ENCODE data around the gene SLC44A1.

Gene SLC44A1

DNA sequence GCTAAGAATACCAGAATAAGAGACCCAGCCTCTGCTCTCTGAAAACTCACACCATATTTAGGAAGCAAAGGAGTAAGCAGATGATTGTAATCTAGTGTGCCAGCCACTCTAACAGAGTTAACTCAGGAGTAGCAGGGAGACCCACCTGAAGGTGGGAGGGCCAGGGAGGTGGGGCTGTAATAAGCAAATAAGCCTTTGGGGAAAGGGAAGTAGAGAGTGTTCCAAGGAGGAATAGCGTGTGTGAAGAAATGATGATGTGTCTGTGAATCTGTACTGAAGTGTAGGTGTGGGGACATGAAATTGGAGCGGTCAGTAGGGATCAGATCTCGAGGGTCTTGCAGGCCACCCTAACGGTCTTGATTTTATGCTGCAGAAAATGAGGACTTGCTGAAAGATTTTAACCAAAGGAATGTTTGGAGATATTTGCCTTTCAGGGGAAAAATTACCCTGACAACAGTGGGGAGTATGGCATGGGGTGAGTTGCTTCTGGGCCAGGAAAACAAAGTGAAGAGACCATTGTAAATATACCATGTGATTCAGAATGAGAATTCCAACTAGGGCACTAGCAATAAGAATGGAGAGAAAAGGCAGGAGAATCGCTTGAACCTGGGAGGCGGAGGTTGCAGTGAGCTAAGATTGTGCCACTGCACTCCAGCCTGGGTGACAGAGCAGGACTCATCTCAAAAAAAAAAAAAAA is 159.2 kb downstream of the SLC44A1 start:
- no peak overlapping the region for H2BK12ac ChIP-seq (ENCODE audit: low read length)
- H3K14ac ChIP-seq (ENCODE audit: low read length), result no peak overlapping the region
- DNase-seq, result no peak
- H3K4me2 ChIP-seq (ENCODE audit: low read length), result no peak overlapping the region
- no peaks in the 10 kb centered on the region for H3K79me2 ChIP-seq (ENCODE audit: control insufficient read depth, insufficient read depth, low read length, poor library complexity)
- no peak overlapping the region for H2AFZ ChIP-seq (ENCODE audit: insufficient read depth, low read length, poor library complexity)
- H3K9ac ChIP-seq (ENCODE audit: low read length), result no peak overlapping the region
- no peak overlapping the region for H3K23ac ChIP-seq (ENCODE audit: low read length)
- H3K18ac ChIP-seq (ENCODE audit: low read length), result no peak overlapping the region
- no peak overlapping the region for H3K4ac ChIP-seq (ENCODE audit: low read depth, low read length)
- H3K9me3 ChIP-seq (ENCODE audit: insufficient read depth, low read depth, low read length), result no peaks in the 10 kb centered on the region
- H4K91ac ChIP-seq (ENCODE audit: low read depth, low read length), result no peak overlapping the region
- H3K4me1 ChIP-seq (ENCODE audit: control insufficient read depth in 1 of 2, insufficient read depth in 2 of 2, low read length in 2 of 2), result no peaks in the 10 kb centered on the region
- no peaks in the 10 kb centered on the region for H3K79me1 ChIP-seq (ENCODE audit: low read length)
- no peak overlapping the region for H2BK120ac ChIP-seq (ENCODE audit: insufficient read depth, low read length, poor library complexity)
- no peak overlapping the region for H4K12ac ChIP-seq (ENCODE audit: low read depth, low read length)
- no peak overlapping the region for H4K8ac ChIP-seq (ENCODE audit: low read depth, low read length)
- H3K36me3 ChIP-seq (ENCODE audit: control insufficient read depth in 1 of 2, insufficient read depth in 2 of 2, low read length in 2 of 2), result no peaks in the 10 kb centered on the region
- H2BK5ac ChIP-seq (ENCODE audit: low read depth, low read length, poor library complexity), result no peak overlapping the region
- WGBS (ENCODE audit: extremely low coverage, insufficient coverage, insufficient read length), result no CpG with 5 or more reads among the region's 6 CpGs
- no peak overlapping the region for H3K4me3 ChIP-seq (ENCODE audit: low read depth, low read length)
- H3K27me3 ChIP-seq (ENCODE audit: insufficient read depth, low read length), result no peaks in the 10 kb centered on the region
- H2AK5ac ChIP-seq (ENCODE audit: low read length), result no peak overlapping the region
- H3K27ac ChIP-seq (ENCODE audit: low read depth, low read length), result no peak overlapping the region

DNA sequence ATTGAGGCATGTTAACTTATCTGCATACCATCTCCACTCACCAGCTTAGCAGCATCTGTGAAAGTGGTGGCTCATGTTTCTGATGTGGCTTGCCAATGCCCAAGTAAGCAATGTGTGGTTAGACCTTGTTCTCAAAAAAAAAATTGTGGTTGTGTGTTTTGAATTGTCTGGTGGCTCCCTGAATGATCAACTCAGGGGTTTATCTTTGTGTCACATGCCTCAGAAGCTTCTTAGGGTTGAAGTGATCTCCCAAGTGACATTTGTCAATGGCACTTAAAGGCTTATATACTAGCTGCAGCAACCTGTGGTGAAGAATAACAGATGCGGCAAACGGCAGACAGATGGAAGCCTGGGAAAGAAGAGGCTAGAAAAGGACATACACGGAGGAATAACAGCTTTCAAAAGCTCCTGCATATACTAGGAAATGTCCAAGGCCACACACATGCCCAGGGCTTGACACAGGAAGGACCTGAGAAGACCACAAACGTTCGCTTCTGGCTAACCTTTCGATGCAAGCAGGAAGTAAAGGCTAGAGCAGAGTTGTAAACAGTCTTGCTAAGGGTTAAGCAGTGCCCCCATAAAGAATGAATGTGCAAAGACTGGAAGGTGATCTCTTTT is 161.2 kb downstream of the SLC44A1 start:
- no peak overlapping the region for H3K27ac ChIP-seq (ENCODE audit: low read depth, low read length)
- H4K8ac ChIP-seq (ENCODE audit: low read depth, low read length), result no peak overlapping the region
- H3K36me3 ChIP-seq (ENCODE audit: control insufficient read depth in 1 of 2, insufficient read depth in 2 of 2, low read length in 2 of 2), result no peaks in the 10 kb centered on the region
- no peak overlapping the region for H3K4ac ChIP-seq (ENCODE audit: low read depth, low read length)
- no peaks in the 10 kb centered on the region for H3K79me2 ChIP-seq (ENCODE audit: control insufficient read depth, insufficient read depth, low read length, poor library complexity)
- no peaks in the 10 kb centered on the region for H3K9me3 ChIP-seq (ENCODE audit: insufficient read depth, low read depth, low read length)
- H3K79me1 ChIP-seq (ENCODE audit: low read length), result no peaks in the 10 kb centered on the region
- no peak overlapping the region for H4K12ac ChIP-seq (ENCODE audit: low read depth, low read length)
- H3K4me2 ChIP-seq (ENCODE audit: low read length), result no peak overlapping the region
- no peak overlapping the region for H2BK12ac ChIP-seq (ENCODE audit: low read length)
- H3K4me1 ChIP-seq (ENCODE audit: control insufficient read depth in 1 of 2, insufficient read depth in 2 of 2, low read length in 2 of 2), result no peaks in the 10 kb centered on the region
- no peaks in the 10 kb centered on the region for H3K27me3 ChIP-seq (ENCODE audit: insufficient read depth, low read length)
- H2BK120ac ChIP-seq (ENCODE audit: insufficient read depth, low read length, poor library complexity), result no peak overlapping the region
- no peak overlapping the region for H4K91ac ChIP-seq (ENCODE audit: low read depth, low read length)
- no peak overlapping the region for H2BK5ac ChIP-seq (ENCODE audit: low read depth, low read length, poor library complexity)
- no peak overlapping the region for H2AFZ ChIP-seq (ENCODE audit: insufficient read depth, low read length, poor library complexity)
- no peak overlapping the region for H3K18ac ChIP-seq (ENCODE audit: low read length)
- no peak for DNase-seq
- no peak overlapping the region for H3K14ac ChIP-seq (ENCODE audit: low read length)
- H3K23ac ChIP-seq (ENCODE audit: low read length), result no peak overlapping the region
- H3K4me3 ChIP-seq (ENCODE audit: low read depth, low read length), result no peak overlapping the region
- WGBS (ENCODE audit: extremely low coverage, insufficient coverage, insufficient read length), result no CpG with 5 or more reads among the region's 6 CpGs
- no peak overlapping the region for H2AK5ac ChIP-seq (ENCODE audit: low read length)
- H3K9ac ChIP-seq (ENCODE audit: low read length), result no peak overlapping the region

DNA sequence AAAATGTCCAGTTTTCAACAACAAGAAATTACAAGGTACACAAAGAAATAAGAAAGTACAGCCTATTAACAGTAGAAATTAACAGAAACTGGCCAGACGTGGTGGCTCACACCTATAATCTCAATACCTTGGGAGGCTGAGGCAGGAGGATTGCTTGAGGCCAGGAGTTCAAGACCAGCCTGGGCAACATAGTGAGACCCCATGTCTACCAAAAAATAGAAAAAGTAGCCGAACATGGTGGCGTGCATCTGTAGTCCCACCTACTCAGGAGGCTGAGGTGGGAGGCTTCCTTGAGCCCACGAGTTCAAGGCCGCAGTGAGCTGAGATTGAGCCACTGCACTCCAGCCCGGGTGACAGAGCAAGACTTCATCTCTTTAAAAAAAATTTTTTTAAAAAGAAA is 161.9 kb downstream of the SLC44A1 start:
- Histone ChIP-seq H4K8ac (ENCODE audit: low read depth, low read length) (no peak overlapping the region), H3K14ac (ENCODE audit: low read length) (no peak overlapping the region), H2BK5ac (ENCODE audit: low read depth, low read length, poor library complexity) (no peak overlapping the region), H4K91ac (ENCODE audit: low read depth, low read length) (no peak overlapping the region), H3K4ac (ENCODE audit: low read depth, low read length) (no peak overlapping the region), H2BK120ac (ENCODE audit: insufficient read depth, low read length, poor library complexity) (no peak overlapping the region), H3K4me3 (ENCODE audit: low read depth, low read length) (no peak overlapping the region), H3K9ac (ENCODE audit: low read length) (no peak overlapping the region), H3K4me2 (ENCODE audit: low read length) (no peak overlapping the region), H3K79me1 (ENCODE audit: low read length) (no peaks in the 10 kb centered on the region), H3K23ac (ENCODE audit: low read length) (no peak overlapping the region), H2AFZ (ENCODE audit: insufficient read depth, low read length, poor library complexity) (no peak overlapping the region), H3K79me2 (ENCODE audit: control insufficient read depth, insufficient read depth, low read length, poor library complexity) (no peaks in the 10 kb centered on the region), H3K36me3 (ENCODE audit: control insufficient read depth in 1 of 2, insufficient read depth in 2 of 2, low read length in 2 of 2) (no peaks in the 10 kb centered on the region), H3K4me1 (ENCODE audit: control insufficient read depth in 1 of 2, insufficient read depth in 2 of 2, low read length in 2 of 2) (no peaks in the 10 kb centered on the region), H4K12ac (ENCODE audit: low read depth, low read length) (no peak overlapping the region), H3K18ac (ENCODE audit: low read length) (no peak overlapping the region), H3K27ac (ENCODE audit: low read depth, low read length) (no peak overlapping the region), H2BK12ac (ENCODE audit: low read length) (no peak overlapping the region), H3K27me3 (ENCODE audit: insufficient read depth, low read length) (no peaks in the 10 kb centered on the region), H2AK5ac (ENCODE audit: low read length) (no peak overlapping the region), H3K9me3 (ENCODE audit: insufficient read depth, low read depth, low read length) (no peaks in the 10 kb centered on the region)
- WGBS (ENCODE audit: extremely low coverage, insufficient coverage, insufficient read length), result no CpG with 5 or more reads among the region's 6 CpGs
- DNase-seq, result no peak

DNA sequence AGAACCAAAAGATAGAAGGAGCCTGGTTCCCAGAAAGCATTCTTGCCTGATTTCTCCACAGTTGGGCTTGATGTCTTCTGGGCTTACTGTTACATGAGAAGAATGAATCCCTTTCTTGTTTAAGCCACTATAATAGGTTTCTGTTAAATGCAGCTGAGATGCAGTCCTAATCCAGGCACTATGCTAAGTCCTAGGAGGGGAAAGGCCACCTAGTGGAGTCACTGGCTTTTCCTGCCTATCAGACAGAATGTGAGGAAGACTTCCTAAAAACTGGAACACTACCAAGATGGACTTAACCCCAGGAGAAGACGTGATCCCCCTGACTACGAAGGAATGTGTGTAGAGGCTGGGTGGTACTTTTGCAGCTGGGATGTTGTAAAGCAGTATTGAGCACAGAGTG is 169.1 kb downstream of the SLC44A1 start:
- no peak overlapping the region for H4K12ac ChIP-seq (ENCODE audit: low read depth, low read length)
- no peak overlapping the region for H3K4me2 ChIP-seq (ENCODE audit: low read length)
- H3K36me3 ChIP-seq (ENCODE audit: control insufficient read depth in 1 of 2, insufficient read depth in 2 of 2, low read length in 2 of 2), result no peaks in the 10 kb centered on the region
- no peaks in the 10 kb centered on the region for H3K9me3 ChIP-seq (ENCODE audit: insufficient read depth, low read depth, low read length)
- no peaks in the 10 kb centered on the region for H3K79me2 ChIP-seq (ENCODE audit: control insufficient read depth, insufficient read depth, low read length, poor library complexity)
- no peak overlapping the region for H4K91ac ChIP-seq (ENCODE audit: low read depth, low read length)
- no peak overlapping the region for H2AFZ ChIP-seq (ENCODE audit: insufficient read depth, low read length, poor library complexity)
- no peak overlapping the region for H3K23ac ChIP-seq (ENCODE audit: low read length)
- no peak overlapping the region for H3K18ac ChIP-seq (ENCODE audit: low read length)
- no peaks in the 10 kb centered on the region for H3K79me1 ChIP-seq (ENCODE audit: low read length)
- H4K8ac ChIP-seq (ENCODE audit: low read depth, low read length), result no peak overlapping the region
- H2BK5ac ChIP-seq (ENCODE audit: low read depth, low read length, poor library complexity), result no peak overlapping the region
- H3K4me3 ChIP-seq (ENCODE audit: low read depth, low read length), result no peak overlapping the region
- H3K27ac ChIP-seq (ENCODE audit: low read depth, low read length), result no peak overlapping the region
- no peak overlapping the region for H3K4ac ChIP-seq (ENCODE audit: low read depth, low read length)
- no peaks in the 10 kb centered on the region for H3K4me1 ChIP-seq (ENCODE audit: control insufficient read depth in 1 of 2, insufficient read depth in 2 of 2, low read length in 2 of 2)
- no peak overlapping the region for H2BK120ac ChIP-seq (ENCODE audit: insufficient read depth, low read length, poor library complexity)
- no peak overlapping the region for H3K14ac ChIP-seq (ENCODE audit: low read length)
- WGBS (ENCODE audit: extremely low coverage, insufficient coverage, insufficient read length), result no CpG with 5 or more reads among the region's 2 CpGs
- no peak overlapping the region for H2BK12ac ChIP-seq (ENCODE audit: low read length)
- peak in 1 of 2 donors; percentile 55 for DNase-seq
- no peak overlapping the region for H2AK5ac ChIP-seq (ENCODE audit: low read length)
- no peaks in the 10 kb centered on the region for H3K27me3 ChIP-seq (ENCODE audit: insufficient read depth, low read length)
- H3K9ac ChIP-seq (ENCODE audit: low read length), result no peak overlapping the region
